ENCODE results near the gene ELAC2.

- no peak for TF ChIP-seq CTCF (IDR thresholded peaks at IDR 0.05; ENCODE audit: poor library complexity, severe bottlenecking)
- no peak for TF ChIP-seq EZH2 (IDR thresholded peaks at IDR 0.05; ENCODE audit: borderline replicate concordance, insufficient read depth, low read length, poor library complexity, severe bottlenecking)
- TF ChIP-seq RAD21 (conservative IDR thresholded peaks at IDR 0.05): no peak
- no peak for TF ChIP-seq REST (IDR thresholded peaks at IDR 0.05; ENCODE audit: borderline replicate concordance)
- no peak for TF ChIP-seq EP300 (conservative IDR thresholded peaks at IDR 0.05; ENCODE audit: poor library complexity, severe bottlenecking)
- no peak for TF ChIP-seq POLR2AphosphoS5 (IDR thresholded peaks at IDR 0.05)
- no peak for TF ChIP-seq MXI1 (conservative IDR thresholded peaks at IDR 0.05; ENCODE audit: poor library complexity, severe bottlenecking)
Measured at GRCh38 chr17:13046361-13046760, 28.5 kb upstream of the ELAC2 start.
